Activated T-helper 2 cell treated with anti-CD3 and anti-CD28 coated beads, Interferon-gamma antibody, Interleukin-2, Interleukin-4, amounts not matched to agents 10 μg/mL and 5 μg/mL and 100 μg/mL, durations not matched to agents 14 hours and 24 hours and 36 hours (primary cell): Measurements from ENCODE around the gene ZBTB22. TPM values are rescaled to one million over a fixed set of nuclear protein-coding genes. Genes with fewer than 3 reads are reported as not detected.

Experiments
- DNase-seq: peaks from one replicate; pipeline ENCODE4 v3.0.0; 2021; ENCODE audit warnings: low spot score
- H3K27ac Mint-ChIP-seq: one replicate; pipeline ENCODE4 v1.8.0; 2021; ENCODE audit warnings: mixed read lengths
- H3K27me3 Mint-ChIP-seq: one replicate; pipeline ENCODE4 v1.8.0; 2021; ENCODE audit warnings: low read depth, mixed read lengths
- H3K36me3 Mint-ChIP-seq: one replicate; pipeline ENCODE4 v1.8.0; 2021; ENCODE audit warnings: low read depth, mixed read lengths
- H3K4me1 Mint-ChIP-seq: one replicate; pipeline ENCODE4 v1.8.0; 2021; ENCODE audit warnings: low read depth, mixed read lengths
- H3K4me3 Mint-ChIP-seq: one replicate; pipeline ENCODE4 v1.8.0; 2021; ENCODE audit warnings: low read depth, mild to moderate bottlenecking, moderate library complexity, mixed read lengths
- H3K9me3 Mint-ChIP-seq: one replicate; pipeline ENCODE4 v1.8.0; 2021; ENCODE audit warnings: mixed read lengths
- intact Hi-C: fragments of 100-400 bp; cut with micrococcal nuclease; formaldehyde crosslinking; loops from one replicate; pipeline ENCODE4 v1.15.1; 2023
- total RNA-seq: library from RNA; stranded (reverse); gene quantifications from 2 replicates; pipeline ENCODE4 v1.2.3, GENCODE V29; 2022

The ZBTB22 gene
- total RNA-seq, 1 donor from 2014 or later = 14.4 TPM

DNA sequence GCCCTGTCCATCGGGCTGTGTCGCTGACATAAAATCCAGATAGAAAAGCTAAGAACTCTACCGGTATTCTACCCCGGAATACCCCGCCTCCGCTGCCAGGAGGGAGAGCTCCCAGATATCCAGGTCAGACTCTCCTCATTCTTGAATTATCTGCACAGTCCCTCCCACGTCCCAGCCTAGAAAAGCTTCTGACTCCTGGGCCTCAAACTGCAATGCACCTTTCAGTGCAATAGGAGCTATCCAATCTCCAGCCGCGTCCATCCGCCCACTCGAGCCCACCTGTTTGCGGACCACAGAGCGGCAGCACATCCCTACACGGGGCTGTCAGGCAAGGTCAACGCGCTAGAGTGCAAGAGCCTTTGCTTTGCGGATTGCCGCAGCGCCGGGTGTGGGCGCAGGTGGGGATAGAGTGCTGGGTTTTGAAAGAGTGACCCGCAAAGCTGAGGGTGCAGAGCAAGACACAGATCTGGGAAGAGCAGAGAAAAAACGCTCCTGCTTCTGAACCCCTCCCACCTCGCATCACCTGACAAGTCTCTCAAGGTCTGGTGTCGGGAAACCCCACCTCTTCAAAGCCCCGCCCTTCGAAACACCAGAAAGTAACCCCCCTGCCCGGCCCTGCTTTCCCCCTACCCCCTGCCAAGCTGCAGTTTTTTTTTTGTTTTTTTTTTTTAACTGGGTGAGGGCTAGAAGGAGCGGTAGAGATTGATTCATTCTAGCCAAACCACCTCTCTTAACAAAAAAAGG is 5.0 kb downstream of the ZBTB22 start:
- peak; percentile 78 for DNase-seq
- H3K36me3 Mint-ChIP-seq = peaks cover 54% of the 10 kb centered on the region
- H3K9me3 Mint-ChIP-seq = no peaks in the 10 kb centered on the region
- H3K27ac Mint-ChIP-seq = peak overlapping the region; percentile 98
- intact Hi-C loops = loop anchor here (1.0 to 10.0 kb wide), 6 partner anchors 13 to 458 kb away; partner anchors contain the start of genes B3GALT4, PSMB9 and TAP1
- H3K4me3 Mint-ChIP-seq = peak overlapping the region; percentile 99
- H3K4me1 Mint-ChIP-seq = peaks cover 32% of the 10 kb centered on the region
- no peaks in the 10 kb centered on the region for H3K27me3 Mint-ChIP-seq

DNA sequence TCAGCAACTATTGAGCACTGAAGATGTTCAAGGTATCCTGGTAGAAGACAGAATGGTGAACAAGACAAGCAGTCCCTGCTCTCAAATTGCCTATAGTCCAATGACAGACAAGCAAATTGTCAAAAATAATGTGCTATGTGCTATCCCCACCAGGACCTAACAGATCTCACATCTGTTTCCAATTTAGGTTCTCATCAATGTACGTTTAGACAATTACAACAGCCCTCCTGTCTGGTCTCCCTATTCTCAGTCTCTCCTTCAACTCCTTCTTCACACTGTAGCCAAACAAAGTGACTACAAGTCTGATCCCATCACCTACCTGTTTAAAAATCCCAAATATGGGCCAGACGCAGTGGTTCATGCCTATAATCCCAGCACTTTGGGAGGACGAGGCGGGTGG is 11.2 kb downstream of the ZBTB22 start:
- DNase-seq = no peak
- H3K27ac Mint-ChIP-seq = no peak overlapping the region
- intact Hi-C loops = no loop called here
- H3K4me1 Mint-ChIP-seq = peaks cover 27% of the 10 kb centered on the region
- H3K4me3 Mint-ChIP-seq = no peak overlapping the region
- peaks cover 70% of the 10 kb centered on the region for H3K36me3 Mint-ChIP-seq
- no peaks in the 10 kb centered on the region for H3K27me3 Mint-ChIP-seq
- H3K9me3 Mint-ChIP-seq = no peaks in the 10 kb centered on the region

DNA sequence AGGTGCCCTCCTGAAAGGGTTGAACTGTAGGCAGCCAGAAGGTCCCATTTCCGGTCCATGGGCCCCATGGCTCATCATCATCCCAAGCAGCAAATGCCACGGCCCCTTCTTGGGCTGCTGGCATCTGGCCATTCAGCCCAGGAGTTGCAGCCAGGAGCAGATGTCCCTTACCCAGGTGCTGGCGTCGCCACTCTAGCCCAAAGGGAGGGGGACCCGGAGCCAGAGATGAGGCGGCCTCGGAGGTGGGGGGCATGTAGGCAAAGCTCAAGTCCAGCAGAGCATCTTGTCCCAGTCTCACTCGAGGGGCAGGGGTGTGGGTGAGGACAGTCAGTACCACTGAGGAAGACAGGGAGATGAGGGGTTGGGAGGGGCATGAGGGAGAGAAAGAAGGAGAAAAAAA is 12.5 kb downstream of the ZBTB22 start:
- Mint-ChIP-seq H3K27me3 (no peaks in the 10 kb centered on the region), H3K4me1 (peaks cover 28% of the 10 kb centered on the region), H3K27ac (no peak overlapping the region), H3K4me3 (no peak overlapping the region), H3K9me3 (no peaks in the 10 kb centered on the region), H3K36me3 (peaks cover 77% of the 10 kb centered on the region)
- DNase-seq = no peak
- intact Hi-C loops = no loop called here

DNA sequence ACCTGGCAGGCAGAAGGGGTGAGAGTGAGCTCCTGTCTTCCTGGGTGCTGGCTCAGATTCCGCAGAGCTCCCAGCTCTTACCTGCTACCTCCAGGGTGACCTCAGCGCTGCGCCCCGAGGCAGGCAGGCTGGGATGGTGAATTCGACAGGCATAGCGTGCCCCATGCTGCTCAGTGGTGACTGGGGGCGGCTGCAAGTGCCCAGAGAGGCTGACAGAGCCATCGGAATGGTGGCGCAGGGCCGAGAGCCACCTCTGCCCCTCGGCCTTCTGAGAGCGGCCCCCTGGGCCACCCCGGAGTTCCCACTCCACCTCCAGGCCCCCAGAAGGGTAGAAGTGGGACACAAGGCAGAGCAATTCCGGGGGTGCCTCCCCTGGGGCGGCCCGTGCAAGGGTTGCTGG is 13.3 kb downstream of the ZBTB22 start:
- Mint-ChIP-seq H3K4me3 (no peak overlapping the region), H3K4me1 (peaks cover 36% of the 10 kb centered on the region), H3K9me3 (no peaks in the 10 kb centered on the region), H3K36me3 (peaks cover 85% of the 10 kb centered on the region), H3K27ac (no peak overlapping the region), H3K27me3 (no peaks in the 10 kb centered on the region)
- intact Hi-C loops = no loop called here
- DNase-seq = no peak

DNA sequence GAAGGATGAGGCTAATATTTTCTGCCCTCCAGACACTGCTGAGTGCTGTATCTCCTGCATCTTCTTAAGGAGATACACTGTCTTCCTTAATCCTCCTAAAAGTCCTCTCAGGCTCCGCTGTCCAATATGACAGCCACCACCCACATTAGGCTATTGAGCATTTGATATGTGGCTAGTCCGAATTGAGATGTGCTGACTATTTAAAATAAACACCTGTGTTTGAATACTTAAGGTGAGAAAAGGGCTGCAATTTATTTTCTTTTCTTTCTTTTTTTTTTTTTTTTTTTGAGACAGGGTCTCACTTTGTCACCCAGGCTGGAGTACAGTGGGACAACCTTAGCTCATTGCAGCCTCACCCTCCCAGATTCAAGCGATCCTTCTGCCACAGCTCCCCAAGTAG is 15.7 kb downstream of the ZBTB22 start:
- H3K4me3 Mint-ChIP-seq = no peak overlapping the region
- no peaks in the 10 kb centered on the region for H3K9me3 Mint-ChIP-seq
- peaks cover 70% of the 10 kb centered on the region for H3K36me3 Mint-ChIP-seq
- no peak overlapping the region for H3K27ac Mint-ChIP-seq
- H3K4me1 Mint-ChIP-seq = peaks cover 35% of the 10 kb centered on the region
- intact Hi-C loops = no loop called here
- no peaks in the 10 kb centered on the region for H3K27me3 Mint-ChIP-seq
- no peak for DNase-seq

DNA sequence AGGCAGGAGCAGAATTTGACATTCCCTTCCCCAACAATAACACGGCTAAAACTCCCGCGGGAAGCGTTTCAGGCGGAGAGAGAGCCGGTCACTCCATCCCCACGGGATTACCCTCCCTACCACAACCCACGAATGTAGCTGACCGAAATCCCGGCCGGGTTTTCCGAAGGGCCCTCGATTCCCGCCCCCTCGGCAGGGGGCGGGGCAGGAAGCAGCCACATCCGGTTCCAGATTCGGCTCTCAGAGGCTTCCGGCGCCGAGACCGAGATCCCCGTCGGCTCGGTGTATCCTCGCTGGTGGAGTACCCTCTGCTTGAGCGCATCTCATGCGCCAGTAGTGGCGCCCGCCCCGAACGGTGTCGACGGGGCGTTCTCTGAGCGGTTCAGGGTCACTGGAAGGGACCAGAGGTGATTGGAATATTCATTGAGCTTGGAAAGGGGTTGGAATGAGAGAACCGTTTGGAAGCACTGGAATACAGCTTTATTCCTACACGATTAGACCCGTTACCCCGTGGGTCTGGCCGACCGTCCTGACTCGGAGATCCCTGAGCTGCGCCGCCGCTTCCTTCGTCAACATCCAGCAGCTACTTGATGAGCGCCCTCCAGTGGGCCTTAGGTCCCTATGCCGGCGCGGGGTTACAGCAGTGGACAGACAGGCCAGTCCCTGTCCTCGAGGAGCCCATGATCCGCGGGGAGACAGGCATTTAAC is 18.2 kb downstream of the ZBTB22 start:
- Mint-ChIP-seq H3K27me3 (no peaks in the 10 kb centered on the region), H3K9me3 (no peaks in the 10 kb centered on the region), H3K27ac (peak overlapping the region; percentile 99), H3K4me3 (peak overlapping the region; percentile 93), H3K36me3 (peaks cover 59% of the 10 kb centered on the region), H3K4me1 (peaks cover 24% of the 10 kb centered on the region)
- intact Hi-C loops = loop anchor here (1.0 to 5.0 kb wide), 5 partner anchors 10 to 118 kb away; partner anchors contain the start of genes B3GALT4, CUTA, KIFC1 and PFDN6
- DNase-seq = peak; percentile 92

DNA sequence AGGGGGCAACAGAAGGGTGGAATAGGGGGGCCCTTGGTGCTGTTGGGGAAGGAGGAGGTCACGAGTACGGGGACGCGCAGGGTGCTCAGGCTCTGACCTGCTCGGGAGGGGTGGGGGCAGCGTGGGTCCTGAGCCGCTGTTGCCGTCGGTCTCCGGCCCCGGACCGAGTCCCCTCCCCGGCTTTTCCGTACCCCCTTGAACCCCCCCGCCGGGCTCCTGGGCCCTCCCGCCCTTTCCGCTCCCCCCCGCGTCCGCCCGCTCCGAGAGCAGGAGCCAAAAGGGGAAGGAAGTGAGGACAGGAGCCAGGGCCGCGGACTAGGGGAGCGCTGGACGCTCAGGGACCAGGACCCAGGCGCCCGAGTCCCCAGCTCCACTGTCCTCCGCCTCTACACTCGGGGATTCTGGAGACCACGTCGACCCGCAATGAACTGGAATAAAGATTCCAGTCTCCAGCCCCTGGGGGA is 18.7 kb downstream of the ZBTB22 start, which contains the start of gene RGL2:
Gene RGL2 (minus strand): TSS at position 170 of the 464 bp plus-strand sequence. CDS start 332 bp downstream, outside the sequence.
- no peaks in the 10 kb centered on the region for H3K27me3 Mint-ChIP-seq
- no peaks in the 10 kb centered on the region for H3K9me3 Mint-ChIP-seq
- peak within 1 kb of the TSS; percentile 93 for H3K4me3 Mint-ChIP-seq
- intact Hi-C loops = loop anchor here (1.0 to 5.0 kb wide), 5 partner anchors 10 to 118 kb away; partner anchors contain the start of genes B3GALT4, CUTA, KIFC1 and PFDN6
- DNase-seq = peak; percentile 54
- H3K4me1 Mint-ChIP-seq = peaks cover 21% of the 10 kb centered on the region
- H3K36me3 Mint-ChIP-seq = peaks cover 58% of the 10 kb centered on the region
- peak within 1 kb of the TSS; percentile 99 for H3K27ac Mint-ChIP-seq

DNA sequence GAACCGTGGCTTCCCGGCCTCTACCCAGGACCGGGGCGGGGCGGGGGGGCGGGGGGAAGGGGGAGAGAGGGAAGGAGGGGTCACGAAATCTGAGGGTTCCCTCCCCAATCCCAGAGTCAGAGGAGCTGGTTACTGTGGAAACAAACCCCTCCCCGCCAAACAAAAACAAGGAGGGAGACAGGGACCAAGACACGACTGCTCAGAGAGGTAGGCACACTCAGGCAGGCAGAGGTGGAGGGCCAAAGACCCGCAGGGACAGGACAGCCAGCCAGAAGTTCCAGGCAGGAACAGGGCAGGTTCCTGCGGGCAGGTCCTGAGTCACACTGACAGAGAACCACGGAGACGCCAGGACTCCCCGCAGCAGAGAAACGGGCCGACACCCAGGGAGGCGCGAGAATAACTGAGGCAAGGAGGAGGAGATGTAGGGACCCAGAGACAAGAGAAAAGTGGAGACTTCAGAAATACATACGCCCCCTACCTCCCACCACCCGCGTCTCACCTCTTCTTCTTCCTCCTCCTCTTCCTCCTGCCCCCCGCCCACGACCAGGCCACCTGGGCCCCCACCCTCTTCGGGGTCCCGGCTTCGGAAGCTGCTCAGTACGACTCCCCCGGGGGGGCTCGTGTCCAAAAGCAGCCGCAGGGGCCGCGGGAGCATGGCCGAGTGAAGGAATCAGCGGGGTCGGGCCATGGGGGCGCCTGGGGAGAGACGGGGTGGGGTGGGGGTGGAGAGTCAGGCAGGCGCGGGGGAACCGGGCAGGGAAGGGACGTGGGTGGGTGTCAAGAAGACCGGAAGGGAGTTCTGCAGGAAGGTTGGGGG is 19.4 kb downstream of the ZBTB22 start:
- H3K36me3 Mint-ChIP-seq = peaks cover 52% of the 10 kb centered on the region
- H3K27ac Mint-ChIP-seq = peak overlapping the region; percentile 99
- intact Hi-C loops = loop anchor here (2.0 to 5.0 kb wide), 3 partner anchors 21 to 119 kb away; partner anchors contain the start of genes B3GALT4, CUTA and KIFC1
- peak; percentile 74 for DNase-seq
- no peaks in the 10 kb centered on the region for H3K9me3 Mint-ChIP-seq
- peak overlapping the region; percentile 93 for H3K4me3 Mint-ChIP-seq
- no peaks in the 10 kb centered on the region for H3K27me3 Mint-ChIP-seq
- peaks cover 18% of the 10 kb centered on the region for H3K4me1 Mint-ChIP-seq

DNA sequence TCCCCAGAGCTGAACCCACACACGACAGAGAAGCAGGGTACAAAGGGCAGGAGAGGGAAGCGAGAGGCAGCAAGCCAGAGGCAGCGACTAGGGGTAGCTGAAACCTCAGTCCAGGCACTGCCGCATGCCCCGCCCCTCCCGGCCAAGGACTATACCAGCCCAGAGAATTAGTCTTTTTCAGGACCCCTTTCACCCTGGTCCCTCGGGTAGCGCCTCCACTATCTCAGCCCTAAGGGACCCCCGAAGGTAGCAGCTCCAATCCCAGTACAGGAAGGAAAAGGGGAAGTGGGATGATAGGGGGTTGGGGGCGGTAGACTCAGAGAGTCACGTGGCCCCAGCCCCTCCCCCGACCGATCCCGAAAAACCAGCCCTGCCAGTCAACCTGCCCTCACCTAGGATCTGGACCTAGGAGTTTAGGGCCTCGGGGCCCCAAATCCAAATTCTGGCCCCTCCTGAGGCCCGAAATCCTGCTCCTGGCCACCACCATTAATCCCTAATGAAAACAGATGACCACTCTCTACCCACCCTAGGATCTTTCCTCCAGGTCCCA is 20.1 kb downstream of the ZBTB22 start:
- H3K27me3 Mint-ChIP-seq = no peaks in the 10 kb centered on the region
- intact Hi-C loops = loop anchor here (5.0 kb wide), 2 partner anchors 95 to 120 kb away; partner anchors contain the start of genes CUTA and KIFC1
- H3K27ac Mint-ChIP-seq = no peak overlapping the region
- no peak for DNase-seq
- H3K36me3 Mint-ChIP-seq = peaks cover 51% of the 10 kb centered on the region
- H3K4me1 Mint-ChIP-seq = peaks cover 18% of the 10 kb centered on the region
- H3K4me3 Mint-ChIP-seq = peak overlapping the region; percentile 47
- no peaks in the 10 kb centered on the region for H3K9me3 Mint-ChIP-seq

DNA sequence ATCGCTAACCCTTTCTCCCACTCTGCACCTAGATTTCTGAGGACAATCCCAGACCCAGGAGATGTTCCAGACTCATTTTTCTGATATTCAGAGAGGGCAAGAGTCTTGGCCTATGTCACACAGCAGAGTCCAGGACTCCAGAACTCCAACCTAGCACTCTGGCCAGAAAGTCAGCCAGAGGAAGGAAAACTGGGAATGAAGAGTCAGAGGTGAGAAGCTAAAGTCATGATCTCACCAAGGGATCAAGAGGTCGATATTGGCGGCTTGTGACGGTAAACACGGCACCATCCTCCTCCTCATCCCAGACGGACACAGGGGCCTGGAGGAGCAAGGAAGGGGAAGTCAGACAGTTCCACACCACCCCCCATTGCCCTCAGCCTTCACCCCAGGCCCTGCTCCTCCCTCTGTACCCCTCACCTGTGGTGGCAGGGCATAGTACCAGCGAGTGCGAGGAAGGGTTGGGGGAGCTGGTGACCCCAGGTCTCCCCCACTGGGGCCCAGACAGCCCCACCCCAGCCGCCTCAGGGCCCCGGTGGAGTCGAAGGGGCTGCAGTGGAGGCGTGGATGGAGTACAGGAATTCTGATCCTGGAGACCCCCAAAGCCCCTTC is 20.6 kb downstream of the ZBTB22 start:
- no peak overlapping the region for H3K27ac Mint-ChIP-seq
- H3K4me3 Mint-ChIP-seq = peak overlapping the region; percentile 47
- peaks cover 50% of the 10 kb centered on the region for H3K36me3 Mint-ChIP-seq
- DNase-seq = no peak
- H3K9me3 Mint-ChIP-seq = no peaks in the 10 kb centered on the region
- H3K4me1 Mint-ChIP-seq = peaks cover 18% of the 10 kb centered on the region
- intact Hi-C loops = loop anchor here (5.0 kb wide), 2 partner anchors 95 to 120 kb away; partner anchors contain the start of genes CUTA and KIFC1
- H3K27me3 Mint-ChIP-seq = no peaks in the 10 kb centered on the region

DNA sequence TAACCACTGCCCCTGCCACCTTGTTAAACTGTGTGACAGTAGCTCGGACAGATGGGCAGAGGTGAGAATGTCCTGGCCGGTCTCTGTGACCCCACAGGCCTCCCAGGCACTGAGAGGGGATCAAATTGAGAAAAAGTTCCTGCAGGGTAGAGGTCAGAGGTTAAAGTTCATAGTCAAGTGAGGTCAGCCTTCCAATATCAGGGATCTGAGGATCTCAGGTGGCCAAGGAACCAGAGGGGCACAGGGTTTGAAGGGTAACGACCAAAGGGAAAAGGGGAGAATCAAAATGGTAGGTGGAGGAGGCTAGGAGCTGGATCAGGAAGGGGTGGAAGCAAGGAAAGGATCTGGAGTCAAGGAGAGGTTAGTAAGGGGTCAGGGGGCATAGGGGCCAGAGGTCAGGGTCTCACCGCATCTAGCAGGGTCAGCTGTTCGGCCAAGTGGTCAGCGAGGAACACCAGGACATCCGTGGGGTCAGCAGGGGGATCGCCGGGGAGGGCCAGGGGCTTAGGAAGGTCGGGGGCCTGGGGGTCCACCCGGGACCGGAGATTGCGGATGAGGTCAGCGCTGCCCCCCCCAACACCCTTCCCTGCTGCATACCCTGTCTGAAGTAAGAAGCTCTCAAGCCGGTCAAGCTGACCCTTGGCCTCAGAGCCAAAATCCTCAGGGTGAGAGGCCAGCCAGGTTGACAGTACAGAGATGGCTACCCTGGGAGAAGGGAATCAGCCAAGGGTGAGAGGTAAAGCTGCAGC is 21.7 kb downstream of the ZBTB22 start:
- no peak overlapping the region for H3K27ac Mint-ChIP-seq
- H3K4me3 Mint-ChIP-seq = no peak overlapping the region
- DNase-seq = no peak
- H3K9me3 Mint-ChIP-seq = no peaks in the 10 kb centered on the region
- H3K4me1 Mint-ChIP-seq = peaks cover 19% of the 10 kb centered on the region
- H3K27me3 Mint-ChIP-seq = no peaks in the 10 kb centered on the region
- peaks cover 47% of the 10 kb centered on the region for H3K36me3 Mint-ChIP-seq
- intact Hi-C loops = loop anchor here (5.0 kb wide), 2 partner anchors 97 to 122 kb away; partner anchors contain the start of genes CUTA and KIFC1
